Measurements from ENCODE around the gene GPR12. TPM values are rescaled to one million over a fixed set of nuclear protein-coding genes. Genes with fewer than 3 reads are reported as not detected.
"Not testable (repeated sequence)": the region's sequence is repeated elsewhere in the genome, so short reads cannot be mapped to it uniquely, and the experiment has no call there.

Gene GPR12
- total RNA-seq, 1 experiment from 2014 or later, result not detected

DNA sequence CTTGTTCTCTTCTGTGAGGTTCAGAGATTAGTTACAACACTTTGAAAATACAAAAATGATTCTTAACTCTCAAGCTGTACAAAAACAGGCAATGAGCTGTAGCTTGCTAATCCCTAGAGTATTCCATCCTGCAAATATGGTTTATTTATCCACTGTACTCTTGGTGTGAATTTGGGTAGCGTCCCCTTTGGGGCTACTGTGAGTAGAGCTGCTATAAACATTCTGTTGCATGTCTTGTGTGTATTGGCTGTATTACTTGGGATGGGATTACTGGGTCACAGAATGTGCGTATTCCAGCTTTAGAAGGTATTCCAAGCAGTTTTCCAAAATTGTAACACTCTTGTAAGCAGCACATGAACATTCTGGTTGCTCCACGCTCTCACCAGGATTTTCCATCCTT lies 33.5 kb downstream of the GPR12 start:
- no peak overlapping the region for H3K27ac Mint-ChIP-seq (ENCODE audit: unreplicated experiment)
- DNase-seq, result no peak
- no peaks in the 10 kb centered on the region for H3K36me3 Mint-ChIP-seq (ENCODE audit: insufficient read depth, unreplicated experiment)
- H3K9me3 Mint-ChIP-seq (ENCODE audit: low read depth, unreplicated experiment), result no peaks in the 10 kb centered on the region
- CTCF ChIA-PET, result no interaction called here
- peaks cover 71% of the 10 kb centered on the region for H3K27me3 Mint-ChIP-seq (ENCODE audit: unreplicated experiment)
- BruUV-seq (replicated peaks), result no TSS peak
- H3K4me3 Mint-ChIP-seq (ENCODE audit: low read depth, unreplicated experiment), result no peak overlapping the region
- TF ChIP-seq, protein P1, sequence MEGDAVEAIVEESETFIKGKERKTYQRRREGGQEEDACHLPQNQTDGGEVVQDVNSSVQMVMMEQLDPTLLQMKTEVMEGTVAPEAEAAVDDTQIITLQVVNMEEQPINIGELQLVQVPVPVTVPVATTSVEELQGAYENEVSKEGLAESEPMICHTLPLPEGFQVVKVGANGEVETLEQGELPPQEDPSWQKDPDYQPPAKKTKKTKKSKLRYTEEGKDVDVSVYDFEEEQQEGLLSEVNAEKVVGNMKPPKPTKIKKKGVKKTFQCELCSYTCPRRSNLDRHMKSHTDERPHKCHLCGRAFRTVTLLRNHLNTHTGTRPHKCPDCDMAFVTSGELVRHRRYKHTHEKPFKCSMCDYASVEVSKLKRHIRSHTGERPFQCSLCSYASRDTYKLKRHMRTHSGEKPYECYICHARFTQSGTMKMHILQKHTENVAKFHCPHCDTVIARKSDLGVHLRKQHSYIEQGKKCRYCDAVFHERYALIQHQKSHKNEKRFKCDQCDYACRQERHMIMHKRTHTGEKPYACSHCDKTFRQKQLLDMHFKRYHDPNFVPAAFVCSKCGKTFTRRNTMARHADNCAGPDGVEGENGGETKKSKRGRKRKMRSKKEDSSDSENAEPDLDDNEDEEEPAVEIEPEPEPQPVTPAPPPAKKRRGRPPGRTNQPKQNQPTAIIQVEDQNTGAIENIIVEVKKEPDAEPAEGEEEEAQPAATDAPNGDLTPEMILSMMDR (IDR thresholded peaks at IDR 0.05; ENCODE audit: unreplicated experiment), result no peak
- intact Hi-C loops (cut with micrococcal nuclease; ENCODE audit: unreplicated experiment), result no loop called here
- H3K4me1 Mint-ChIP-seq (ENCODE audit: low read depth, unreplicated experiment), result no peaks in the 10 kb centered on the region

DNA sequence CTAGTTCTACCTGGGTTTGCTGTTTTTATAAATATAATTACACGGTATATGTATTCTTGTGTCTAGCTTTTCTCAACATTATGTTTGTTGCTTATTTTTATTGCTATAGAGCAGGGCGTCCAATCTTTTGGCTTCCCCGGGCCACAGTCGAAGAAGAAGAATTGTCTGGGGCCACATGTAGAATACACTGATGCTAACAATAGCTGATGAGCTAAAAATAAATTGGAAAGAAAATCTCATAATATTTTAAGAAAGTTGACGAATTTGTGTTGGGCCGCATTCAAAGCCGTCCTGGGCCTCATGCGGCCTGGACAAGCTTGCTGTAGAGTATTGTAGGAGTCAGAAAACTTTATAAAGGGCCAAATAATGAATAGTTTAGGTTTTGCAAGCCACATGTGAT lies 33.9 kb downstream of the GPR12 start:
- CTCF ChIA-PET, result no interaction called here
- Mint-ChIP-seq H3K27me3 (ENCODE audit: unreplicated experiment) (peaks cover 71% of the 10 kb centered on the region), H3K9me3 (ENCODE audit: low read depth, unreplicated experiment) (no peaks in the 10 kb centered on the region), H3K4me1 (ENCODE audit: low read depth, unreplicated experiment) (no peaks in the 10 kb centered on the region), H3K36me3 (ENCODE audit: insufficient read depth, unreplicated experiment) (no peaks in the 10 kb centered on the region), H3K4me3 (ENCODE audit: low read depth, unreplicated experiment) (no peak overlapping the region), H3K27ac (ENCODE audit: unreplicated experiment) (no peak overlapping the region)
- DNase-seq, result no peak
- BruUV-seq (replicated peaks), result no TSS peak
- intact Hi-C loops (cut with micrococcal nuclease; ENCODE audit: unreplicated experiment), result no loop called here
- TF ChIP-seq, protein P1 (IDR thresholded peaks at IDR 0.05; ENCODE audit: unreplicated experiment), result no peak

DNA sequence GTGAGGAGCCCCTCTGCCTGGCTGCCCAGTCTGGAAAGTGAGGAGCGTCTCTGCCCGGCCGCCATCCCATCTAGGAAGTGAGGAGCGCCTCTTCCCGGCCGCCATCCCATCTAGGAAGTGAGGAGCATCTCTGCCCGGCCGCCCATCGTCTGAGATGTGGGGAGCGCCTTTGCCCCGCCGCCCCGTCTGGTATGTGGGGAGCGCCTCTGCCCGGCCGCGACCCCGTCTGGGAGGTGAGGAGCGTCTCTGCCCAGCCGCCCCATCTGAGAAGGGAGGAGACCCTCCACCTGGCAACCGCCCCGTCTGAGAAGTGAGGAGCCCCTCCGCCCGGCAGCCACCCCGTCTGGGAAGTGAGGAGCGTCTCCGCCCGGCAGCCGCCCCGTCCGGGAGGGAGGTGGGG lies 37.0 kb downstream of the GPR12 start:
- H3K36me3 Mint-ChIP-seq (ENCODE audit: insufficient read depth, unreplicated experiment); H3K4me1 Mint-ChIP-seq (ENCODE audit: low read depth, unreplicated experiment); BruUV-seq (replicated peaks); CTCF ChIA-PET; H3K27ac Mint-ChIP-seq (ENCODE audit: unreplicated experiment); H3K4me3 Mint-ChIP-seq (ENCODE audit: low read depth, unreplicated experiment); DNase-seq; intact Hi-C loops (cut with micrococcal nuclease; ENCODE audit: unreplicated experiment); H3K9me3 Mint-ChIP-seq (ENCODE audit: low read depth, unreplicated experiment): not testable (repeated sequence)
- H3K27me3 Mint-ChIP-seq (ENCODE audit: unreplicated experiment), result peaks cover 56% of the 10 kb centered on the region

DNA sequence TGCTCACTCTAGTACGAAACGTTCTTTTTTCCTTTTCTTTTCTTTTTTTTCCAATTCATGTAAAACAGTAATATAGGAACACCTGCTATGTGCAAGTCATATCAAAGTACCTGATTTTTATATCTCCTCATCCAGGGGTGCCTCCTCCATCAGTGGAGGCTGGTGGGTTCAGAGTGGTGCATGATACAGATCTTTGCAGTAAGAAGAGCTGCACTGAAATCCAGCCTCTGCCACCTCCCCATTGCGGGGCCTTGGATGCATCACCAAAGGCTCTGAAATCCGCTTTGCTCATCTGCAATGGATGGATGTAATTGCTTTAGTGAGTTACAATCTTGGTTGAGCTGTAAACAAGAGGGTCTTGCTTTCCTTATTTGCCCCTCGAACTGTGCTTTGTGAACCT lies 38.3 kb downstream of the GPR12 start:
- DNase-seq, result no peak
- Mint-ChIP-seq H3K27me3 (ENCODE audit: unreplicated experiment) (peaks cover 43% of the 10 kb centered on the region), H3K9me3 (ENCODE audit: low read depth, unreplicated experiment) (no peaks in the 10 kb centered on the region), H3K27ac (ENCODE audit: unreplicated experiment) (no peak overlapping the region), H3K4me3 (ENCODE audit: low read depth, unreplicated experiment) (no peak overlapping the region), H3K4me1 (ENCODE audit: low read depth, unreplicated experiment) (no peaks in the 10 kb centered on the region), H3K36me3 (ENCODE audit: insufficient read depth, unreplicated experiment) (no peaks in the 10 kb centered on the region)
- intact Hi-C loops (cut with micrococcal nuclease; ENCODE audit: unreplicated experiment), result no loop called here
- no TSS peak for BruUV-seq (replicated peaks)
- TF ChIP-seq, protein P1 (IDR thresholded peaks at IDR 0.05; ENCODE audit: unreplicated experiment), result no peak
- CTCF ChIA-PET, result no interaction called here

DNA sequence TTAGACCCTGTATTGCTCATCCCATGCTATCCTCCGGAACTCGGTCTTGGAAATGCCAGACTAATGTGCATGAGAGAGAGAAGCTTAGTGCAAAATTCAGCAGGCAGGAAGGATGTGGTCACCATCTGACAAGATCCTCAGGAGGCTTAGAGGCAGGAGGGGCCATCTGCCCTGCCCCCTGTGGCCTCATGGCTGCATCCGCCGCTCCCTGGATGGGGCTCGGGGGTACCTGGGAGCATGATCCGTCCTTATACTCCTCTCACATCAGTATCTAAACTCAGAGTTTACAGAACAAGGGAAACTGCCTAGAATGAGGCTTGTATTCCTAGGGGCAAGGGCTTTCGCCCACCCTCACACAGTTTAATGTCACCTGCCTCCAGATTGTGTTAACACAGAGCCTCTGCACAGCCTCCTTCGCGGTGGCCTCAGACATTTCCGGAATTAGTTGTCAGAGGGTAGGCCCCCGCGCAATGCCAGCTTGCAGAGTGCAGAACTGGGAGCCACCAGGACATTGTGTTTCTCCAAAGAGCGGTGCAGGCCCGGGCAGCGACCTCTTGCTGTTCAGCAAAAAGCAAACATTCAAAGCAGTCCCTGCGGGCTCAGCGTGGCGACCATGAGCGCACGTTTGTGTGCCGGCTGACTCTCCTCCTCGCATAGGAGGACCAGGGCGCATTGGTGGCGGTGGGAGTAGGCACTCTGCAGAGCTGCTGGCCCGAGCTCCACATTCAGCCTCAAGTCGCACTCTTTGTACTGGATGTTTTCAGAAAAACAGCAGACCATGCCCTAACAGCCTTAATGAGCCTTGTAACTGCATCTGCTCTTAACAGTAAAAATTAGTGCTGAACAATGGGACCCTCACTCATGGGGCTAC lies 39.1 kb downstream of the GPR12 start:
- intact Hi-C loops (cut with micrococcal nuclease; ENCODE audit: unreplicated experiment), result no loop called here
- no peak for DNase-seq
- Mint-ChIP-seq H3K36me3 (ENCODE audit: insufficient read depth, unreplicated experiment) (no peaks in the 10 kb centered on the region), H3K9me3 (ENCODE audit: low read depth, unreplicated experiment) (no peaks in the 10 kb centered on the region), H3K27ac (ENCODE audit: unreplicated experiment) (no peak overlapping the region), H3K27me3 (ENCODE audit: unreplicated experiment) (peaks cover 35% of the 10 kb centered on the region), H3K4me3 (ENCODE audit: low read depth, unreplicated experiment) (no peak overlapping the region), H3K4me1 (ENCODE audit: low read depth, unreplicated experiment) (no peaks in the 10 kb centered on the region)
- TF ChIP-seq, protein P1 (IDR thresholded peaks at IDR 0.05; ENCODE audit: unreplicated experiment), result no peak
- BruUV-seq (replicated peaks), result no TSS peak
- CTCF ChIA-PET, result interaction anchor here (0.5 to 0.6 kb wide), 2 partner anchors 11 to 225 kb away, joined by 3 to 4 read pairs; no protein-coding TSS in a partner anchor

Data from Calu3 (cell line).